ENCODE measurements around the gene FOXP1. TPM values are rescaled to one million over a fixed set of nuclear protein-coding genes. Genes with fewer than 3 reads are reported as not detected.
A peak's percentile ranks its signal among the peaks of the same experiment; 100 is the strongest.

FOXP1 gene
- polyA plus RNA-seq, 1 donor (not counting 4 experiments of a cell fraction or from before 2014, with no cell fraction given), result 14.6 TPM

- no peak overlapping the region for H3K4me3 ChIP-seq (ENCODE audit: control insufficient read depth in 2 of 3, extremely low read depth in 1 of 3, insufficient read depth in 2 of 3, low read depth in 1 of 3, low read length in 3 of 3)
- no peak overlapping the region for H2AFZ ChIP-seq (ENCODE audit: control insufficient read depth, low read length)
- no peak for TF ChIP-seq CTCF (optimal IDR thresholded peaks at IDR 0.05 in 1 of 3, IDR thresholded peaks at IDR 0.05 in 1 of 3, conservative IDR thresholded peaks at IDR 0.05 in 1 of 3; ENCODE audit: extremely low read depth in 1 of 3, insufficient read depth in 2 of 3, low read length in 3 of 3)
- no peak for TF ChIP-seq EZH2 (IDR thresholded peaks at IDR 0.05; ENCODE audit: low read length)
- no peaks in the 10 kb centered on the region for H3K27me3 ChIP-seq (ENCODE audit: control insufficient read depth, extremely low read depth, insufficient read depth, low read length)
- no peaks in the 10 kb centered on the region for H3K9me3 ChIP-seq (ENCODE audit: control insufficient read depth, low read depth, low read length)
- H3K9ac ChIP-seq (ENCODE audit: control insufficient read depth, extremely low read depth, insufficient read depth, low read length), result no peak overlapping the region
- H3K79me2 ChIP-seq (ENCODE audit: control insufficient read depth, insufficient read depth, low read length), result no peaks in the 10 kb centered on the region
- no peak overlapping the region for H3K27ac ChIP-seq (ENCODE audit: control insufficient read depth, insufficient read depth, low read length)
- dilution Hi-C loops (cut with MboI; ENCODE audit: extremely low pct_ligation_motif_present, low sequenced_read_pairs), result no loop called here
- peaks cover 30% of the 10 kb centered on the region for H3K4me1 ChIP-seq (ENCODE audit: control insufficient read depth, extremely low read depth, insufficient read depth, low read length)
- no peaks in the 10 kb centered on the region for H3K36me3 ChIP-seq (ENCODE audit: control insufficient read depth in 2 of 2, extremely low read depth in 1 of 2, insufficient read depth in 2 of 2, low read length in 2 of 2)
- no peaks in the 10 kb centered on the region for H3K9me1 ChIP-seq (ENCODE audit: control insufficient read depth, extremely low read depth, insufficient read depth, low read length)
- H3K4me2 ChIP-seq (ENCODE audit: control insufficient read depth, extremely low read depth, insufficient read depth, low read depth, low read length), result no peak overlapping the region
- FAIRE-seq (no peak), DNase-seq (ENCODE audit: low read depth, low spot score) (no peak)
- H4K20me1 ChIP-seq (ENCODE audit: control insufficient read depth, extremely low read depth, insufficient read depth, low read length), result no peaks in the 10 kb centered on the region
Observed at GRCh38 chr3:71450162-71450561, 133.4 kb downstream of the FOXP1 start.

- H3K79me2 ChIP-seq (ENCODE audit: control insufficient read depth, insufficient read depth, low read length), result no peaks in the 10 kb centered on the region
Observed at GRCh38 chr3:71447803-71448202, 135.7 kb downstream of the FOXP1 start.

More at GRCh38 chr3:71447803-71448202, 135.7 kb downstream of the FOXP1 start:
- Histone ChIP-seq H3K27me3 (ENCODE audit: control insufficient read depth, extremely low read depth, insufficient read depth, low read length) (no peaks in the 10 kb centered on the region), H3K4me3 (ENCODE audit: control insufficient read depth in 2 of 3, extremely low read depth in 1 of 3, insufficient read depth in 2 of 3, low read depth in 1 of 3, low read length in 3 of 3) (peak overlapping the region in 1 of 3 experiments; percentile 22), H3K4me1 (ENCODE audit: control insufficient read depth, extremely low read depth, insufficient read depth, low read length) (peaks cover 52% of the 10 kb centered on the region), H3K27ac (ENCODE audit: control insufficient read depth, insufficient read depth, low read length) (peak overlapping the region; percentile 72), H4K20me1 (ENCODE audit: control insufficient read depth, extremely low read depth, insufficient read depth, low read length) (no peaks in the 10 kb centered on the region), H3K36me3 (ENCODE audit: control insufficient read depth in 2 of 2, extremely low read depth in 1 of 2, insufficient read depth in 2 of 2, low read length in 2 of 2) (no peaks in the 10 kb centered on the region), H3K4me2 (ENCODE audit: control insufficient read depth, extremely low read depth, insufficient read depth, low read depth, low read length) (peak overlapping the region; percentile 76), H3K9me1 (ENCODE audit: control insufficient read depth, extremely low read depth, insufficient read depth, low read length) (no peaks in the 10 kb centered on the region), H3K9ac (ENCODE audit: control insufficient read depth, extremely low read depth, insufficient read depth, low read length) (peak overlapping the region; percentile 35), H3K9me3 (ENCODE audit: control insufficient read depth, low read depth, low read length) (no peaks in the 10 kb centered on the region), H2AFZ (ENCODE audit: control insufficient read depth, low read length) (peak overlapping the region; percentile 92)
- peak; percentile 72 for DNase-seq (ENCODE audit: low read depth, low spot score)
- no peak for TF ChIP-seq CTCF (optimal IDR thresholded peaks at IDR 0.05 in 1 of 3, IDR thresholded peaks at IDR 0.05 in 1 of 3, conservative IDR thresholded peaks at IDR 0.05 in 1 of 3; ENCODE audit: extremely low read depth in 1 of 3, insufficient read depth in 2 of 3, low read length in 3 of 3)
- TF ChIP-seq EZH2 (IDR thresholded peaks at IDR 0.05; ENCODE audit: low read length), result no peak
- peak; percentile 99 for FAIRE-seq
- dilution Hi-C loops (cut with MboI; ENCODE audit: extremely low pct_ligation_motif_present, low sequenced_read_pairs), result no loop called here

Measured in keratinocyte (primary cell).